NCI-H774 (cell line): ENCODE results near the gene EIF5A.

Experiments used
- DNase-seq: peaks from one replicate; lab custom pipeline; 2025; lab: John Stamatoyannopoulos, UW

Gene EIF5A

DNA sequence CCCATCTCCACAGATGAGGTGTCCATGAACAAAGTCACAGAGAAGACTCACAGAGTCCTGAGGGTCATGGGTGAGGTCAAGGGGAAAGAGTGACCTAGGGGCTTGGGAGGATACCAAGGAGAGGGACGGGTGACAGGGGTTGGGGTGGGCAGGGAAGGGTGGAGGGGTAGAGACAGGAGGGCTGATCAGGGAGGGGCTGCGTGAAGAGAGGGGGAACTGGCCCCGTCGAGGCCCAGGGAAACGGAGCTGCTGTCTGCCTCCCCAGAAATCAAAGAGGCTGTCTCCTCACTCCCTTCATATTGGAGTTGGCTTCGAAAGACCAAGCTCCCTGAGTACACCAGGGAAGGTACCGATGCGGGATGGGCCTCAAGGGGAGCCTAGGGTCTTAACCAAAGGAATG, 48.1 kb downstream of the EIF5A start:
- DNase-seq = no peak

DNA sequence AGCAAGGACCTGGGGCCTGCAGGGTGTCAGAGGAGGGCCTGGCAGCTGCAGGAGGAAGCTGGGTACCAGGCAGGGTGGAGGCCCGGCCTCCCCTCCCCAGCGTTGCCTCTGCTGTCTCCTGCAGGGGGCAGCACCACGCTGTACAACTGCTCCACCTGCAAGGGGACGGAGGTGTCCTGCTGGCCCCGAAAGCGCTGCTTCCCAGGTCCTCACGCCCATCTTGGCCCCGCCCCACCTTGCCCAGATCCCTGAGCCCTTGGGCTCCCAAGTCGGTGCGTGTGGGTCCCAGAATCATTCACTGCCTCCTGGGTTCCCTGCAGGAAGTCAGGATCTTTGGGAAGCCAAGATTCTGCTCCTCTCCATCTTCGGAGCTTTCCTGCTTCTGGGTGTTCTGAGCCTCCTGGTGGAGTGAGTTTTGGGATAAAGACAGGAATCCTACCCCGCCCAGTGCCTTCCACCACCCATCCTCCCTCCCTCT, 48.7 kb downstream of the EIF5A start:
- DNase-seq = peak; percentile 23

- DNase-seq = no peak
Observed at GRCh38 chr17:7356756-7357155, 49.3 kb downstream of the EIF5A start.

- no peak for DNase-seq
Observed at GRCh38 chr17:7357381-7357780, 50.0 kb downstream of the EIF5A start.

DNA sequence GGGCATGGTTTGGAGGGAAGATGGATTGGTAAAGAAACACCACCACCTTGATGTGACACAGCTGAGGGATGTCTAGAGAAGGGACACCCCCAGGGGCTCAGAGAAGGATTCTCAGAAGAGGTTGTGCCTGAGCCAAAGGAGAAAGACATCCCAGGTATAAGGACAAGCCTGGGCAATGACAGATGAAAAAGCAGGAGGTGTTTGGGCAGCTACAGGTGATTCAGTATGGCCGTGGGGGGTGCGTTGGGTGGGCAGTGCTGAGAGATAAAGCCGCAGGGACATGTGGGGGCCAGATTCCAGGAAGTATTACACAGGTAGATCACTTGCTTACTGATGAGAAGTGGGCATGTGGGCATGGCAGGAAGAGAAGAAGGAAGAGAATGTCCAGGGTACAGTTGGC, 54.5 kb downstream of the EIF5A start:
- no peak for DNase-seq
